ENCODE results near the gene ZNF600.
A peak's percentile ranks its signal among the peaks of the same experiment; 100 is the strongest.
"Not testable (repeated sequence)": the region's sequence is repeated elsewhere in the genome, so short reads cannot be mapped to it uniquely, and the experiment has no call there.

The ZNF600 gene

GRCh38 chr19:52741951-52742485 is 44.6 kb downstream of the ZNF600 start:
- peak overlapping the region; percentile 75 for H3K27ac ChIP-seq (ENCODE audit: low read depth, low read length)
- no peak overlapping the region for H3K4me3 ChIP-seq (ENCODE audit: low read length)

GRCh38 chr19:52741371-52741770 is 45.2 kb downstream of the ZNF600 start:
- DNase-seq, result peak; percentile 94
- H3K4me2 ChIP-seq (ENCODE audit: low read length); H3K36me3 ChIP-seq (ENCODE audit: control insufficient read depth, insufficient read depth, low read length); H3K23ac ChIP-seq (ENCODE audit: low read length); H2BK15ac ChIP-seq (replicated peaks; ENCODE audit: low read depth); H4K5ac ChIP-seq (ENCODE audit: low read length); H3K27me3 ChIP-seq (ENCODE audit: insufficient read depth, low read length, poor library complexity); H3K79me1 ChIP-seq (ENCODE audit: low read length); H3K79me2 ChIP-seq (ENCODE audit: control insufficient read depth, insufficient read depth, low read length); H4K8ac ChIP-seq (ENCODE audit: low read depth, low read length); H2BK120ac ChIP-seq (ENCODE audit: low read depth, low read length); H3K4me3 ChIP-seq (ENCODE audit: low read length); H2AK5ac ChIP-seq (ENCODE audit: low read length); H3K4me1 ChIP-seq (ENCODE audit: control insufficient read depth, low read depth, low read length): not testable (repeated sequence)
- Histone ChIP-seq H3K56ac (ENCODE audit: low read length) (peak overlapping the region; percentile 82), H3K9ac (ENCODE audit: low read length) (peak overlapping the region; percentile 48), H3K27ac (ENCODE audit: low read depth, low read length) (peak overlapping the region; percentile 75), H2BK5ac (ENCODE audit: low read length) (peak overlapping the region; percentile 87), H3K4ac (ENCODE audit: low read depth, low read length) (peak overlapping the region; percentile 92), H3K18ac (ENCODE audit: low read length) (peak overlapping the region; percentile 94)
- no CpG with 5 or more reads among the region's 7 CpGs for WGBS (ENCODE audit: extremely low coverage, insufficient coverage, low lambda C conversion rate)

More at GRCh38 chr19:52741951-52742485, 44.6 kb downstream of the ZNF600 start:
- Histone ChIP-seq H3K27me3 (ENCODE audit: insufficient read depth, low read length, poor library complexity) (no peaks in the 10 kb centered on the region), H3K18ac (ENCODE audit: low read length) (peak overlapping the region; percentile 94), H3K79me2 (ENCODE audit: control insufficient read depth, insufficient read depth, low read length) (no peaks in the 10 kb centered on the region), H3K79me1 (ENCODE audit: low read length) (no peaks in the 10 kb centered on the region), H2BK120ac (ENCODE audit: low read depth, low read length) (peak overlapping the region; percentile 73), H3K56ac (ENCODE audit: low read length) (peak overlapping the region; percentile 82), H3K4me1 (ENCODE audit: control insufficient read depth, low read depth, low read length) (peaks cover 6% of the 10 kb centered on the region), H3K23ac (ENCODE audit: low read length) (no peak overlapping the region), H3K9ac (ENCODE audit: low read length) (peak overlapping the region; percentile 48), H2AK5ac (ENCODE audit: low read length) (no peak overlapping the region), H2BK5ac (ENCODE audit: low read length) (peak overlapping the region; percentile 87), H4K5ac (ENCODE audit: low read length) (no peak overlapping the region), H3K4ac (ENCODE audit: low read depth, low read length) (peak overlapping the region; percentile 92), H3K36me3 (ENCODE audit: control insufficient read depth, insufficient read depth, low read length) (no peaks in the 10 kb centered on the region), H3K4me2 (ENCODE audit: low read length) (no peak overlapping the region), H2BK15ac (replicated peaks; ENCODE audit: low read depth) (no peak overlapping the region), H4K8ac (ENCODE audit: low read depth, low read length) (no peak overlapping the region)
- peak; percentile 97 for DNase-seq
- WGBS (ENCODE audit: extremely low coverage, insufficient coverage, low lambda C conversion rate), result no CpG with 5 or more reads among the region's 6 CpGs

GRCh38 chr19:52739576-52739975 is 47.0 kb downstream of the ZNF600 start:
- no CpG with 5 or more reads among the region's 14 CpGs for WGBS (ENCODE audit: extremely low coverage, insufficient coverage, low lambda C conversion rate)
- H3K18ac ChIP-seq (ENCODE audit: low read length), result no peak overlapping the region
- DNase-seq, result no peak
- peaks cover 7% of the 10 kb centered on the region for H3K4me1 ChIP-seq (ENCODE audit: control insufficient read depth, low read depth, low read length)
- no peak overlapping the region for H3K27ac ChIP-seq (ENCODE audit: low read depth, low read length)
- no peak overlapping the region for H4K8ac ChIP-seq (ENCODE audit: low read depth, low read length)
- H3K23ac ChIP-seq (ENCODE audit: low read length), result no peak overlapping the region
- H3K4me2 ChIP-seq (ENCODE audit: low read length), result no peak overlapping the region
- H2BK120ac ChIP-seq (ENCODE audit: low read depth, low read length), result no peak overlapping the region
- no peak overlapping the region for H2BK5ac ChIP-seq (ENCODE audit: low read length)
- no peak overlapping the region for H3K4me3 ChIP-seq (ENCODE audit: low read length)
- no peaks in the 10 kb centered on the region for H3K36me3 ChIP-seq (ENCODE audit: control insufficient read depth, insufficient read depth, low read length)
- H2BK15ac ChIP-seq (replicated peaks; ENCODE audit: low read depth), result peak overlapping the region; percentile 57
- no peaks in the 10 kb centered on the region for H3K79me1 ChIP-seq (ENCODE audit: low read length)
- peak overlapping the region; percentile 18 for H3K4ac ChIP-seq (ENCODE audit: low read depth, low read length)
- no peak overlapping the region for H4K5ac ChIP-seq (ENCODE audit: low read length)
- no peaks in the 10 kb centered on the region for H3K79me2 ChIP-seq (ENCODE audit: control insufficient read depth, insufficient read depth, low read length)
- no peak overlapping the region for H3K56ac ChIP-seq (ENCODE audit: low read length)
- no peak overlapping the region for H3K9ac ChIP-seq (ENCODE audit: low read length)
- H3K27me3 ChIP-seq (ENCODE audit: insufficient read depth, low read length, poor library complexity), result no peaks in the 10 kb centered on the region
- H2AK5ac ChIP-seq (ENCODE audit: low read length), result no peak overlapping the region

- peak overlapping the region; percentile 54 for H3K27ac ChIP-seq (ENCODE audit: low read depth, low read length)
- no peaks in the 10 kb centered on the region for H3K36me3 ChIP-seq (ENCODE audit: control insufficient read depth, insufficient read depth, low read length)
- H3K56ac ChIP-seq (ENCODE audit: low read length), result peak overlapping the region; percentile 78
- H4K5ac ChIP-seq (ENCODE audit: low read length), result no peak overlapping the region
- H3K27me3 ChIP-seq (ENCODE audit: insufficient read depth, low read length, poor library complexity), result no peaks in the 10 kb centered on the region
- WGBS (ENCODE audit: extremely low coverage, insufficient coverage, low lambda C conversion rate), result no CpG with 5 or more reads among the region's 18 CpGs
- DNase-seq, result peak; percentile 98
- peaks cover 3% of the 10 kb centered on the region for H3K4me1 ChIP-seq (ENCODE audit: control insufficient read depth, low read depth, low read length)
- no peak overlapping the region for H3K18ac ChIP-seq (ENCODE audit: low read length)
- H3K4me3 ChIP-seq (ENCODE audit: low read length), result no peak overlapping the region
- peak overlapping the region; percentile 64 for H2BK5ac ChIP-seq (ENCODE audit: low read length)
- H2AK5ac ChIP-seq (ENCODE audit: low read length), result no peak overlapping the region
- H3K9ac ChIP-seq (ENCODE audit: low read length), result peak overlapping the region; percentile 56
- peaks cover 3% of the 10 kb centered on the region for H3K79me2 ChIP-seq (ENCODE audit: control insufficient read depth, insufficient read depth, low read length)
- H3K23ac ChIP-seq (ENCODE audit: low read length), result no peak overlapping the region
- H4K8ac ChIP-seq (ENCODE audit: low read depth, low read length), result no peak overlapping the region
- H2BK120ac ChIP-seq (ENCODE audit: low read depth, low read length), result no peak overlapping the region
- no peak overlapping the region for H3K4ac ChIP-seq (ENCODE audit: low read depth, low read length)
- H3K79me1 ChIP-seq (ENCODE audit: low read length), result no peaks in the 10 kb centered on the region
- no peak overlapping the region for H3K4me2 ChIP-seq (ENCODE audit: low read length)
- H2BK15ac ChIP-seq (replicated peaks; ENCODE audit: low read depth), result no peak overlapping the region
Measured at GRCh38 chr19:52735734-52736133, 50.9 kb downstream of the ZNF600 start.

- H3K18ac ChIP-seq (ENCODE audit: low read length), result peak within 1 kb of the TSS; percentile 63
- peaks cover 2% of the 10 kb centered on the region for H3K4me1 ChIP-seq (ENCODE audit: control insufficient read depth, low read depth, low read length)
- no peaks in the 10 kb centered on the region for H3K27me3 ChIP-seq (ENCODE audit: insufficient read depth, low read length, poor library complexity)
- peak within 1 kb of the TSS; percentile 76 for H3K4me2 ChIP-seq (ENCODE audit: low read length)
- peak within 1 kb of the TSS; percentile 15 for H3K23ac ChIP-seq (ENCODE audit: low read length)
- peak; percentile 97 for DNase-seq
- no peaks in the 10 kb centered on the region for H3K36me3 ChIP-seq (ENCODE audit: control insufficient read depth, insufficient read depth, low read length)
- peak within 1 kb of the TSS; percentile 64 for H2BK5ac ChIP-seq (ENCODE audit: low read length)
- H4K8ac ChIP-seq (ENCODE audit: low read depth, low read length), result no peak within 1 kb of the TSS
- H3K27ac ChIP-seq (ENCODE audit: low read depth, low read length), result peak within 1 kb of the TSS; percentile 54
- no CpG with 5 or more reads among the region's 38 CpGs for WGBS (ENCODE audit: extremely low coverage, insufficient coverage, low lambda C conversion rate)
- H3K4ac ChIP-seq (ENCODE audit: low read depth, low read length), result peak within 1 kb of the TSS; percentile 64
- H2AK5ac ChIP-seq (ENCODE audit: low read length), result no peak within 1 kb of the TSS
- H3K56ac ChIP-seq (ENCODE audit: low read length), result peak within 1 kb of the TSS; percentile 84
- peak within 1 kb of the TSS; percentile 98 for H3K4me3 ChIP-seq (ENCODE audit: low read length)
- H3K79me2 ChIP-seq (ENCODE audit: control insufficient read depth, insufficient read depth, low read length), result peaks cover 3% of the 10 kb centered on the region
- H3K79me1 ChIP-seq (ENCODE audit: low read length), result no peaks in the 10 kb centered on the region
- H2BK15ac ChIP-seq (replicated peaks; ENCODE audit: low read depth), result no peak within 1 kb of the TSS
- peak within 1 kb of the TSS; percentile 88 for H3K9ac ChIP-seq (ENCODE audit: low read length)
- no peak within 1 kb of the TSS for H4K5ac ChIP-seq (ENCODE audit: low read length)
- H2BK120ac ChIP-seq (ENCODE audit: low read depth, low read length), result peak within 1 kb of the TSS; percentile 31
Measured at GRCh38 chr19:52734893-52735661, 51.5 kb downstream of the ZNF600 start, which contains the start of gene ZNF611. ZNF611 (minus strand) TSS chr19:52735044; CDS start chr19:52715894, 19,150 bp downstream.
